Mesenchymal stem cell (in vitro differentiated cells and primary cell): Measurements from ENCODE around the gene MAP7D2.

ENCODE experiments used
- DNase-seq: peaks from one replicate; pipeline ENCODE4 v3.0.0-alpha.2; 2013
- H2AFZ ChIP-seq: one replicate; pipeline ENCODE4 v1.6.1; 2013; ENCODE audit warnings: low read depth, mild to moderate bottlenecking, control low read depth, inconsistent platforms, low read length, moderate library complexity
- H2AK5ac ChIP-seq: 2 replicates; pipeline ENCODE4 v1.6.1; 2013; ENCODE audit warnings: low read length, moderate library complexity, mild to moderate bottlenecking, inconsistent platforms; ENCODE audit not compliant: severe bottlenecking
- H2BK120ac ChIP-seq: one replicate; pipeline ENCODE4 v1.6.1; 2013; ENCODE audit warnings: low read depth, mild to moderate bottlenecking, inconsistent platforms, low read length, moderate library complexity
- H2BK12ac ChIP-seq, 2 experiments: one replicate each; pipeline ENCODE4 v1.6.1; 2013; ENCODE audit warnings: inconsistent platforms in 2 of 2, low read length in 2 of 2, mild to moderate bottlenecking in 2 of 2, moderate library complexity in 2 of 2, control low read depth in 1 of 2
- H2BK15ac ChIP-seq: one replicate; pipeline ENCODE4 v1.6.1; 2013; ENCODE audit warnings: mild to moderate bottlenecking, low read depth, inconsistent platforms; ENCODE audit not compliant: poor library complexity, severe bottlenecking
- H2BK5ac ChIP-seq: 2 replicates; pipeline ENCODE4 v1.6.1; 2013; ENCODE audit warnings: low read depth, mild to moderate bottlenecking, low read length, control low read depth, inconsistent platforms; ENCODE audit not compliant: poor library complexity, severe bottlenecking
- H3K14ac ChIP-seq, 2 experiments: one replicate each; pipeline ENCODE4 v1.6.1; 2013; ENCODE audit warnings: inconsistent platforms in 2 of 2, low read length in 2 of 2, control low read depth in 1 of 2, mild to moderate bottlenecking in 1 of 2, moderate library complexity in 1 of 2
- H3K18ac ChIP-seq, 2 experiments: one replicate each; pipeline ENCODE4 v1.6.1; 2013; ENCODE audit warnings: inconsistent platforms in 2 of 2, low read length in 2 of 2, control low read depth in 1 of 2, low read depth in 1 of 2, mild to moderate bottlenecking in 1 of 2
- H3K23ac ChIP-seq, 2 experiments: one replicate each; pipeline ENCODE4 v1.6.1; 2013; ENCODE audit warnings: inconsistent platforms in 2 of 2, low read length in 2 of 2, mild to moderate bottlenecking in 2 of 2, moderate library complexity in 2 of 2, control low read depth in 1 of 2
- H3K27ac ChIP-seq: 2 replicates; pipeline ENCODE4 v1.5.1; 2013; ENCODE audit warnings: mild to moderate bottlenecking, moderate library complexity, low read length, control low read depth, inconsistent platforms; ENCODE audit not compliant: poor library complexity, severe bottlenecking
- H3K27me3 ChIP-seq, 2 experiments: 2 replicates each; pipeline versions ENCODE4 v1.6.1 to v1.7.0; 2013; ENCODE audit warnings: low read length in 2 of 2, mild to moderate bottlenecking in 2 of 2, moderate library complexity in 2 of 2, control low read depth in 1 of 2, inconsistent platforms in 1 of 2; ENCODE audit not compliant: control insufficient read depth in 1 of 2, insufficient read depth in 1 of 2
- H3K36me3 ChIP-seq, 2 experiments: 2 replicates each; pipeline versions ENCODE4 v1.6.1 to v1.7.0; 2013; ENCODE audit warnings: low read length in 2 of 2, control low read depth in 1 of 2, inconsistent platforms in 1 of 2, low read depth in 1 of 2, mild to moderate bottlenecking in 1 of 2; ENCODE audit not compliant: insufficient read depth in 2 of 2, control insufficient read depth in 1 of 2
- H3K4ac ChIP-seq, 2 experiments: one replicate each; pipeline ENCODE4 v1.6.1; 2013; ENCODE audit warnings: inconsistent platforms in 2 of 2, low read length in 2 of 2, mild to moderate bottlenecking in 2 of 2, moderate library complexity in 2 of 2, control low read depth in 1 of 2, low read depth in 1 of 2
- H3K4me1 ChIP-seq: 2 replicates; pipeline ENCODE4 v1.6.1; 2013; ENCODE audit warnings: low read depth, low read length, control low read depth; ENCODE audit not compliant: control insufficient read depth, insufficient read depth
- H3K4me2 ChIP-seq: 2 replicates; pipeline ENCODE4 v1.6.1; 2013; ENCODE audit warnings: low read length, mild to moderate bottlenecking, inconsistent platforms; ENCODE audit not compliant: poor library complexity, severe bottlenecking
- H3K4me3 ChIP-seq, 2 experiments: 2 replicates each; pipeline versions ENCODE4 v1.5.1 to v1.7.0; 2013; ENCODE audit warnings: low read length in 2 of 2, mild to moderate bottlenecking in 2 of 2, control low read depth in 1 of 2, low read depth in 1 of 2; ENCODE audit not compliant: insufficient read depth in 1 of 2
- H3K79me1 ChIP-seq: replicated peaks from 2 replicates; pipeline ENCODE4 v1.6.1; 2013; ENCODE audit warnings: mild to moderate bottlenecking, control low read depth, low read length, inconsistent platforms; ENCODE audit not compliant: poor library complexity, severe bottlenecking
- H3K9ac ChIP-seq: 2 replicates; pipeline ENCODE4 v1.7.0; 2013; ENCODE audit warnings: mild to moderate bottlenecking, low read length, moderate library complexity
- H3K9me3 ChIP-seq: 2 replicates; pipeline ENCODE4 v1.7.0; 2013; ENCODE audit warnings: mild to moderate bottlenecking, low read length; ENCODE audit not compliant: control insufficient read depth
- H4K8ac ChIP-seq: one replicate; pipeline ENCODE4 v1.6.1; 2013; ENCODE audit warnings: inconsistent platforms, mild to moderate bottlenecking, low read length, moderate library complexity
- H4K91ac ChIP-seq: one replicate; pipeline ENCODE4 v1.6.1; 2013; ENCODE audit warnings: mild to moderate bottlenecking, low read length, inconsistent platforms
- WGBS: methylation state at CpG from one replicate; pipeline ENCODE4 v1.1.7; 2013; ENCODE audit warnings: mixed read lengths; 5-methylcytosine and 5-hydroxymethylcytosine counted together

The MAP7D2 gene

DNA sequence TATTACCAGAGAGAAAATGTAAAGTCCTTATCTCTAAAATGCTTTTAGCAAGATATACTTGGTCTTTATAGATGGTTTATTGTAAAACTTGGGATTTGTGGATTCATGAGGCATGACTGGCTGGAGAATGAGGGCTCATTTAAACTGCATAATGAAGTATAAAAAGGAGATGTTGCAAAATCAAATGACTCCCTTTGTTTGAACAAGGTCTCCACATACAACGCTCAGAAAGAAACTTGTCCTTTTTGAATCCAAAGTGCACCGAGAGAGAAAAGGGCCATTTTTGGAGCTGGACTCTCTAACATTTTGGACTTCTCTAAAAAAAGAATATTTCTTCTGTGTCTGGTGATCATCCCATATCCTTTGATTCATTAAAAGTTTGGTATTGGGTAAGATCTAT is 32.6 kb upstream of the MAP7D2 start:
- no peak overlapping the region for H3K4me2 ChIP-seq
- no peak overlapping the region for H4K91ac ChIP-seq
- H3K9me3 ChIP-seq, result no peaks in the 10 kb centered on the region
- H2AFZ ChIP-seq, result no peak overlapping the region
- H3K27me3 ChIP-seq, result peaks cover 0 to 7% of the 10 kb centered on the region in 2 experiments
- peaks cover 3 to 47% of the 10 kb centered on the region in 2 experiments for H3K36me3 ChIP-seq
- H3K4me1 ChIP-seq, result no peaks in the 10 kb centered on the region
- WGBS, result no CpG with 5 or more reads among the region's 2 CpGs
- H3K4ac ChIP-seq, result no peak overlapping the region
- H3K23ac ChIP-seq, result no peak overlapping the region
- no peak overlapping the region for H3K27ac ChIP-seq
- no peak overlapping the region for H2AK5ac ChIP-seq
- no peak overlapping the region for H2BK15ac ChIP-seq
- no peak overlapping the region for H3K4me3 ChIP-seq
- H4K8ac ChIP-seq, result no peak overlapping the region
- H2BK120ac ChIP-seq, result no peak overlapping the region
- no peak overlapping the region for H3K18ac ChIP-seq
- no peak overlapping the region for H3K14ac ChIP-seq
- no peak overlapping the region for H3K9ac ChIP-seq
- no peak overlapping the region for H2BK12ac ChIP-seq
- no peaks in the 10 kb centered on the region for H3K79me1 ChIP-seq
- no peak for DNase-seq
- H2BK5ac ChIP-seq, result no peak overlapping the region

DNA sequence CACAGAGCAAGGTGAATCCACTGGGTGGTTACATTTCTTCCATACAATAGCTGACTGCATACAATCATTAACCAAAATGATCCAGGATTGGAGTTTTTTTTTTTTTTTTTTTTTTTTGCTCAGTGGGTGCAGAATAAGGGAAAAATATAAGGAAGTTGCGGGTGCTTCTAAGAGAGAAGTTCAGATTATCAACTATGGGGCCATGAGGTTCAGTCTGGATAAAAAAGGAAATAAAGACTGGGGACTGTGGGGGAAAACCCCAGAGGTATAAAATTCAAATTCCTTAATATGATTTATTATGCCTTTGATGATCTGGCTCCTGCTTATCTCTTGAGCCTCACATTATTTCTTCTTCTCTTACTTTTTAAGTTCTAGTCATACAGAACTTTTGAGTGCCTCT is 30.9 kb upstream of the MAP7D2 start:
- H2AK5ac ChIP-seq, result no peak overlapping the region
- WGBS, result no CpG with 5 or more reads among the region's 1 CpG

GRCh38 chrX:20144491-20144890 is 27.8 kb upstream of the MAP7D2 start:
- Histone ChIP-seq H3K79me1 (no peaks in the 10 kb centered on the region), H4K8ac (no peak overlapping the region), H3K14ac (no peak overlapping the region), H3K27me3 (no peaks in the 10 kb centered on the region), H3K9me3 (no peaks in the 10 kb centered on the region), H2BK12ac (no peak overlapping the region), H3K9ac (no peak overlapping the region), H3K36me3 (peaks cover 0 to 13% of the 10 kb centered on the region in 2 experiments), H3K18ac (no peak overlapping the region), H2BK15ac (no peak overlapping the region), H3K4me2 (no peak overlapping the region), H3K27ac (no peak overlapping the region), H3K23ac (no peak overlapping the region), H3K4ac (no peak overlapping the region), H2AFZ (no peak overlapping the region), H3K4me3 (no peak overlapping the region), H4K91ac (no peak overlapping the region), H2AK5ac (no peak overlapping the region), H3K4me1 (no peaks in the 10 kb centered on the region), H2BK120ac (no peak overlapping the region), H2BK5ac (no peak overlapping the region)
- DNase-seq, result peak; percentile 24
- WGBS, result no CpG with 5 or more reads among the region's 3 CpGs

More for the DNA sequence above, 30.9 kb upstream of the MAP7D2 start:
- H2BK120ac ChIP-seq, result no peak overlapping the region
- H3K4ac ChIP-seq, result no peak overlapping the region
- peaks cover 3 to 33% of the 10 kb centered on the region in 2 experiments for H3K36me3 ChIP-seq
- no peak overlapping the region for H3K18ac ChIP-seq
- H3K23ac ChIP-seq, result no peak overlapping the region
- H4K91ac ChIP-seq, result no peak overlapping the region
- H3K4me3 ChIP-seq, result no peak overlapping the region
- H3K4me1 ChIP-seq, result no peaks in the 10 kb centered on the region
- H2BK5ac ChIP-seq, result no peak overlapping the region
- H2BK12ac ChIP-seq, result no peak overlapping the region
- no peak overlapping the region for H3K4me2 ChIP-seq
- H3K9me3 ChIP-seq, result no peaks in the 10 kb centered on the region
- no peak overlapping the region for H3K27ac ChIP-seq
- no peaks in the 10 kb centered on the region for H3K79me1 ChIP-seq
- no peak overlapping the region for H2AFZ ChIP-seq
- H4K8ac ChIP-seq, result no peak overlapping the region
- H3K14ac ChIP-seq, result no peak overlapping the region
- no peak overlapping the region for H3K9ac ChIP-seq
- DNase-seq, result no peak
- peaks cover 0 to 7% of the 10 kb centered on the region in 2 experiments for H3K27me3 ChIP-seq
- H2BK15ac ChIP-seq, result no peak overlapping the region

DNA sequence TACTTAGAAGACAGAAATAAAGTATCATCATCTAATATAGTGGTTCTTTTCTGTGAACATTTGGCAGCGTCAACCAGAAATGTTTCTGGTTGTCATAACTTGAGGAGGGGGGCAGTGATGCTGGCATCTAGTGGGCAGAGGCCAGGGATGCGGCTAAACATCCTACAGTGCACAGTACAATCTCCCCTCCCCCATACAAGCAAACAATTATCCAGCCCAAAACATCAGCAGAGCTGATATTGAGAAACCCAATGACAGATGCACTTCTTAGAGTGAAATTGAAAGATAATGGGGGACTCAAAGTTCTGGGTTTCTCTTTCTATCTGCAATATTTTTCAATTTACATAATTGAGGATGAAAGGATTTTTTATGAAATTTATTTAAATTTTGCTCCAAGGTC is 26.9 kb upstream of the MAP7D2 start:
- no peak overlapping the region for H2BK12ac ChIP-seq
- WGBS, result no CpG with 5 or more reads among the region's 2 CpGs
- H3K27me3 ChIP-seq, result no peaks in the 10 kb centered on the region
- no peak overlapping the region for H2AK5ac ChIP-seq
- no peak for DNase-seq
- no peak overlapping the region for H2BK15ac ChIP-seq
- H3K4ac ChIP-seq, result no peak overlapping the region
- H3K27ac ChIP-seq, result no peak overlapping the region
- H2AFZ ChIP-seq, result no peak overlapping the region
- H3K4me3 ChIP-seq, result no peak overlapping the region
- H3K14ac ChIP-seq, result no peak overlapping the region
- H2BK120ac ChIP-seq, result no peak overlapping the region
- peaks cover 0 to 15% of the 10 kb centered on the region in 2 experiments for H3K36me3 ChIP-seq
- H4K91ac ChIP-seq, result no peak overlapping the region
- H3K79me1 ChIP-seq, result no peaks in the 10 kb centered on the region
- no peak overlapping the region for H4K8ac ChIP-seq
- H3K4me2 ChIP-seq, result no peak overlapping the region
- no peak overlapping the region for H3K9ac ChIP-seq
- H3K9me3 ChIP-seq, result no peaks in the 10 kb centered on the region
- no peak overlapping the region for H3K18ac ChIP-seq
- H3K4me1 ChIP-seq, result peaks cover 1% of the 10 kb centered on the region
- no peak overlapping the region for H3K23ac ChIP-seq
- no peak overlapping the region for H2BK5ac ChIP-seq
